Loucy (cell line): ENCODE measurements around the gene GKN2.

Experiments
- EZH2phosphoT487 ChIP-seq: fragments of 200-600 bp; IDR thresholded peaks from 2 replicates; pipeline ENCODE4 v1.6.1; 2018; ENCODE audit warnings: antibody characterized with exemption, mild to moderate bottlenecking, moderate library complexity, borderline replicate concordance
- TF ChIP-seq, protein P1 (sequence below): fragments of 200-600 bp; sonication (generic); conservative IDR thresholded peaks from 2 replicates; pipeline ENCODE4 v1.5.1; 2014; ENCODE audit warnings: mild to moderate bottlenecking, antibody characterized with exemption, low read length

- TF ChIP-seq, protein P1, sequence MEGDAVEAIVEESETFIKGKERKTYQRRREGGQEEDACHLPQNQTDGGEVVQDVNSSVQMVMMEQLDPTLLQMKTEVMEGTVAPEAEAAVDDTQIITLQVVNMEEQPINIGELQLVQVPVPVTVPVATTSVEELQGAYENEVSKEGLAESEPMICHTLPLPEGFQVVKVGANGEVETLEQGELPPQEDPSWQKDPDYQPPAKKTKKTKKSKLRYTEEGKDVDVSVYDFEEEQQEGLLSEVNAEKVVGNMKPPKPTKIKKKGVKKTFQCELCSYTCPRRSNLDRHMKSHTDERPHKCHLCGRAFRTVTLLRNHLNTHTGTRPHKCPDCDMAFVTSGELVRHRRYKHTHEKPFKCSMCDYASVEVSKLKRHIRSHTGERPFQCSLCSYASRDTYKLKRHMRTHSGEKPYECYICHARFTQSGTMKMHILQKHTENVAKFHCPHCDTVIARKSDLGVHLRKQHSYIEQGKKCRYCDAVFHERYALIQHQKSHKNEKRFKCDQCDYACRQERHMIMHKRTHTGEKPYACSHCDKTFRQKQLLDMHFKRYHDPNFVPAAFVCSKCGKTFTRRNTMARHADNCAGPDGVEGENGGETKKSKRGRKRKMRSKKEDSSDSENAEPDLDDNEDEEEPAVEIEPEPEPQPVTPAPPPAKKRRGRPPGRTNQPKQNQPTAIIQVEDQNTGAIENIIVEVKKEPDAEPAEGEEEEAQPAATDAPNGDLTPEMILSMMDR = no peak
- no peak for TF ChIP-seq EZH2phosphoT487
Observed at GRCh38 chr2:69001879-69002278, 49.2 kb upstream of the GKN2 start.
